K562 (cell line): Measurements from ENCODE around the gene COX6A1. TPM values are rescaled to one million over a fixed set of nuclear protein-coding genes. Genes with fewer than 3 reads are reported as not detected.

ENCODE experiments used
- ATF4 ChIP-seq: fragments of 450-650 bp; formaldehyde crosslinking; IDR thresholded peaks from 2 replicates; pipeline ENCODE4 v1.4.0; 2022; ENCODE audit warnings: mild to moderate bottlenecking, moderate library complexity
- BMI1 ChIP-seq: fragments of 150-350 bp; IDR thresholded peaks from 2 replicates; pipeline ENCODE4 v1.6.1; 2014; ENCODE audit warnings: low read length
- CAMTA2 ChIP-seq: fragments of 250-450 bp; sonication (Bioruptor Pico); conservative IDR thresholded peaks from 2 replicates; pipeline ENCODE4 v1.5.1; 2022
- EGR1 ChIP-seq: fragments of 450-650 bp; conservative IDR thresholded peaks from 2 replicates; pipeline ENCODE4 v1.6.1; 2017; ENCODE audit warnings: mild to moderate bottlenecking
- HINFP ChIP-seq: fragments of 450-650 bp; conservative IDR thresholded peaks from 2 replicates; pipeline ENCODE4 v1.6.1; 2016; ENCODE audit warnings: missing genetic modification characterization, low read depth, mild to moderate bottlenecking, control low read depth, missing compliant biosample characterization
- KHSRP ChIP-seq: fragments of 450-650 bp; IDR thresholded peaks from 2 replicates; pipeline ENCODE4 v1.6.1; 2017
- NCOA2 ChIP-seq, 2 experiments: fragments of 450-650 bp; IDR thresholded peaks; 2 replicates each; pipeline ENCODE4 v1.6.1; 2018; ENCODE audit warnings: mild to moderate bottlenecking in 2 of 2, moderate library complexity in 1 of 2; ENCODE audit not compliant: partially characterized antibody in 2 of 2
- NR2C2 ChIP-seq, 2 experiments: fragments of 200-800 bp in 1 of 2; sonication (Bioruptor generic) in 1 of 2; sonication (generic) in 1 of 2; formaldehyde crosslinking in 1 of 2; IDR thresholded peaks; 2 replicates each; pipeline versions ENCODE4 v1.6.1 to v1.8.0; 2016 to 2022; ENCODE audit warnings: mild to moderate bottlenecking in 1 of 2, missing compliant biosample characterization in 1 of 2, missing genetic modification characterization in 1 of 2, missing genetic modification reagents in 1 of 2
- POLR2G ChIP-seq: fragments of 200-400 bp; formaldehyde crosslinking; IDR thresholded peaks from 2 replicates; pipeline ENCODE4 v1.6.1; 2017; ENCODE audit warnings: low read depth, mild to moderate bottlenecking, antibody characterized with exemption, low read length, moderate library complexity
- PURB ChIP-seq: sonication (generic); formaldehyde crosslinking; IDR thresholded peaks from 2 replicates; pipeline ENCODE4 v1.9.0; 2021; ENCODE audit warnings: low read depth, mild to moderate bottlenecking, missing genetic modification reagents
- RBFOX2 ChIP-seq: fragments of 200-400 bp; formaldehyde crosslinking; IDR thresholded peaks from 2 replicates; pipeline ENCODE4 v1.6.1; 2017; ENCODE audit warnings: low read depth, mild to moderate bottlenecking, low read length, moderate library complexity
- STAT5A ChIP-seq: IDR thresholded peaks from 2 replicates; pipeline ENCODE4 v1.6.1; 2012; ENCODE audit warnings: low read length, inconsistent platforms, borderline replicate concordance
- TEAD4 ChIP-seq, 2 experiments: sonication (generic) in 1 of 2; formaldehyde crosslinking in 1 of 2; IDR thresholded peaks; 2 replicates each; pipeline versions ENCODE4 v1.6.1 to v1.8.0; 2012 to 2022; ENCODE audit warnings: borderline replicate concordance in 1 of 2, inconsistent platforms in 1 of 2, low read length in 1 of 2, mild to moderate bottlenecking in 1 of 2, missing genetic modification reagents in 1 of 2
- TFAM ChIP-seq: fragments of 250-450 bp; sonication (Bioruptor Pico); conservative IDR thresholded peaks from 2 replicates; pipeline ENCODE4 v1.5.0; 2021; ENCODE audit warnings: mild to moderate bottlenecking, moderate library complexity
- TFAP4 ChIP-seq: sonication (generic); formaldehyde crosslinking; IDR thresholded peaks from 2 replicates; pipeline ENCODE4 v1.8.0; 2022; ENCODE audit warnings: missing genetic modification reagents, mild to moderate bottlenecking, moderate library complexity, borderline replicate concordance
- WHSC1 ChIP-seq: IDR thresholded peaks from one replicate; pipeline ENCODE4 v1.6.1; 2012; ENCODE audit warnings: low read length, control low read depth, inconsistent platforms
- YY1 ChIP-seq, 3 experiments: IDR thresholded peaks; 2 replicates each; pipeline ENCODE4 v1.6.1; 2011; ENCODE audit warnings: low read length in 2 of 3, mild to moderate bottlenecking in 2 of 3, moderate library complexity in 2 of 3, borderline replicate concordance in 1 of 3, control low read depth in 1 of 3, low read depth in 1 of 3; ENCODE audit not compliant: insufficient read depth in 3 of 3, insufficient replicate concordance in 2 of 3, control insufficient read depth in 1 of 3, insufficient read length in 1 of 3; ENCODE audit errors: extremely low read depth in 1 of 3
- ZBTB2 ChIP-seq: fragments of 450-650 bp; IDR thresholded peaks from 2 replicates; pipeline ENCODE4 v1.6.1; 2016; ENCODE audit warnings: antibody characterized with exemption
- ZNF124 ChIP-seq: sonication (generic); formaldehyde crosslinking; IDR thresholded peaks from 2 replicates; pipeline ENCODE4 v1.8.1; 2022; ENCODE audit warnings: missing genetic modification reagents
- ZNF384 ChIP-seq: IDR thresholded peaks from 2 replicates; pipeline ENCODE4 v1.6.1; 2012; ENCODE audit warnings: low read depth, low read length, improper control_type of control experiment
- ZNF436 ChIP-seq: fragments of 250-450, 450-650 bp; sonication (Bioruptor Pico); formaldehyde crosslinking; IDR thresholded peaks from 2 replicates; pipeline ENCODE4 v1.7.0; 2020; ENCODE audit warnings: mild to moderate bottlenecking
- ZNF445 ChIP-seq: fragments of 250-450 bp; sonication (Bioruptor Pico); IDR thresholded peaks from 2 replicates; pipeline ENCODE4 v1.4.0; 2020; ENCODE audit warnings: low read depth, mild to moderate bottlenecking, moderate library complexity
- polyA plus RNA-seq, 8 experiments: library from polyadenylated mRNA; depleted of rRNA in 4 of 8; stranded (reverse) in 5 of 8; unstranded in 3 of 8; fragments of >200 nt; fragmentation: Nextera tagmentation in 2 of 8; fragmentation: Illumina TruSeq in 1 of 8; extraction: Ambion mirVana in 2 of 8; extraction: Trizol in 1 of 8; gene quantifications; 2 replicates each; pipeline versions ENCODE4 v1.2.1 to v1.2.3, GENCODE V29; 2011 to 2014; ENCODE audit warnings: inconsistent platforms in 1 of 8, missing spikeins in 1 of 8
- total RNA-seq, 7 experiments: library from RNA; depleted of rRNA in 6 of 7; stranded (reverse); fragments of >200 nt in 6 of 7; fragmentation: Illumina TruSeq in 2 of 7; extraction: Trizol in 2 of 7; gene quantifications; 2 replicates each; pipeline versions ENCODE4 v1.2.1 to v1.2.3, GENCODE V29; 2011 to 2021; ENCODE audit warnings: low replicate concordance in 1 of 7

Gene COX6A1
- total and polyA plus RNA-seq, 9 of the 15 experiments (the other 6 are each of a cell fraction or from before 2014, with no cell fraction given): 414 to 4,142 (median 931) TPM

GRCh38 chr12:120445911-120446843, 8.3 kb downstream of the COX6A1 start, which contains the start of the genes GATC and TRIAP1 (continued):
- TF ChIP-seq TEAD4 (IDR thresholded peaks at IDR 0.05; ENCODE audit: low read length): no peak
- peak; percentile 49; the same call in 1 of the 2 replicates for TF ChIP-seq TEAD4 (CRISPR knock-in tag; IDR thresholded peaks at IDR 0.05; ENCODE audit: borderline replicate concordance)
- TF ChIP-seq TFAM (CRISPR knock-in tag): no peak
- peak; percentile 91 for TF ChIP-seq EGR1
- TF ChIP-seq TFAP4 (CRISPR knock-in tag): peak; percentile 89
- TF ChIP-seq KHSRP: peak; percentile 97
- TF ChIP-seq BMI1: no peak
- no peak for TF ChIP-seq WHSC1
- peak; percentile 66 to 95 (median 91) for TF ChIP-seq YY1 (IDR thresholded peaks at IDR 0.05; ENCODE audit: borderline replicate concordance in 1 of 3, control insufficient read depth in 1 of 3, extremely low read depth in 1 of 3, insufficient read depth in 3 of 3, insufficient read length in 1 of 3, insufficient replicate concordance in 2 of 3, low read depth in 1 of 3, low read length in 2 of 3)
- TF ChIP-seq ZNF384: peak; percentile 59
- no peak for TF ChIP-seq ZBTB2
- TF ChIP-seq RBFOX2: peak; percentile 99
- no peak for TF ChIP-seq PURB (CRISPR knock-in tag)
- TF ChIP-seq CAMTA2 (CRISPR knock-in tag): no peak
- TF ChIP-seq POLR2G: peak; percentile 98
- no peak for TF ChIP-seq STAT5A
- TF ChIP-seq ATF4: no peak
- TF ChIP-seq HINFP (tag): no peak
- TF ChIP-seq NCOA2 (IDR thresholded peaks at IDR 0.05; ENCODE audit: partially characterized antibody in 2 of 2): peak in 1 of 2 experiments; percentile 95
- no peak for TF ChIP-seq ZNF445
- no peak for TF ChIP-seq ZNF436 (CRISPR knock-in tag)
- no peak for TF ChIP-seq ZNF124 (CRISPR knock-in tag)
- TF ChIP-seq NR2C2 (CRISPR knock-in tag; IDR thresholded peaks at IDR 0.05): peak; percentile 47; the same call in 1 of the 2 replicates
- peak; percentile 77 for TF ChIP-seq NR2C2 (tag; IDR thresholded peaks at IDR 0.05)
